Measurements from ENCODE around the gene CYTH4. TPM values are rescaled to one million over a fixed set of nuclear protein-coding genes. Genes with fewer than 3 reads are reported as not detected.

The CYTH4 gene
- total and polyA plus RNA-seq, 3 experiments from 2014 or later = 23.1 to 80.2 (median 24.7) TPM

DNA sequence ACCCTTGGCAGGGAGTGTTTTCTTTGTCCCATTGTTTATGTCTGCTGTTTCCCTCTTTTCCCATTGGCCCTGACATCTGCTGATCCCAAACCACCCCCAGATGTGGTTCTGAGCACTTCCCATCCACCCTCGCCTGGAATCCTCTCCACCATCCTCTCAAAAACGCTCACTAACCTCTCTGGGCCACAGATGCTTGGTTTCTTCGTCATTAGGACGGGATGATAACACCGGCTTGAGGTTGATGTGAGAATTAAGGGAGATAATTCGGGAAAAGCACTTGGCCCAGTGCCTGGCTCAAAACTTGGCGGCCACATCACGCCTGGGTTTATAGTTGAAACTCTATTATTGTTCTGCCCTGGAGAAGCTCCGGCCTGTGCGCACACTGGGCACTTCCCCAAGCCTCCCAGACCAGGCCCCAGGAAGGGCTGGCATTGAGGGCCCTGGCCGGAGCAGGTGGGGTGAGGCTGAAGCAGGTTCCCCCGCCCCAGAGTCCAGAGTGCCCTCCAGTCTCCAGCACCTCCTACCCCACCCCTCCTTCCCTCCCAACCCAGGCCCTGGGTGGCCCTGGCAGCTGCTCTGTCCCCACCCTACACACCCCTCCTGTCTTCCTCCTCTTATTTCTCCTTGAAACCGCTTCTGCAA is 63.7 kb downstream of the CYTH4 start:
- H3K4me3 Mint-ChIP-seq = no peak overlapping the region

DNA sequence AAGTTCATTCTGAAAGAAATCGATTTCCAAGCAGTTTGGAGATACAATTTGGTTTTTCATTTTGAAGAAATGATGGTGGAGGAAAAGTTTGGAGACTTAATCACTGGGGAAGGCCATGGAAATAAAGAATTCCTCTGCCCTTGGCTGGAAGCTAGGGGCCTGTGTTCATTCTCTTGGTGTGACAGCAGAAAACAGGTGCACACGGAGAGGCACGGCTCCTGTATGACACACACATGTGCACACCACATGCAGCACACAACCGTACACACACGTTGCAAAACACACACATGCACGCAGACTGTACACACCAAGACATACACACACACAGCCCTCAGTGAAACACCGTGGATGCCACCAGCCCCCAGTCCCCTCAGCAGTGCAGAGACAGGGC is 64.2 kb downstream of the CYTH4 start:
- H3K27me3 Mint-ChIP-seq = peaks cover 7 to 8% of the 10 kb centered on the region in 2 donors
- ChIA-PET POLR2A (no interaction called here), CTCF (no interaction called here)
- Histone ChIP-seq H3K9me3 (ENCODE audit: low read length) (no peaks in the 10 kb centered on the region), H3K36me3 (ENCODE audit: insufficient read depth, low read length) (no peaks in the 10 kb centered on the region), H3K4me3 (ENCODE audit: low read length) (no peak overlapping the region), H3K27ac (ENCODE audit: low read depth, low read length) (no peak overlapping the region), H3K4me1 (ENCODE audit: insufficient read depth, low read length) (no peaks in the 10 kb centered on the region), H3K27me3 (ENCODE audit: insufficient read depth, low read length, poor library complexity, severe bottlenecking) (no peaks in the 10 kb centered on the region)
- no peak overlapping the region for H3K27ac Mint-ChIP-seq
- DNase-seq = no peak
- H3K4me1 Mint-ChIP-seq = no peaks in the 10 kb centered on the region
- H3K9me3 Mint-ChIP-seq = no peaks in the 10 kb centered on the region
- no peak overlapping the region for H3K4me3 Mint-ChIP-seq
- H3K36me3 Mint-ChIP-seq = no peaks in the 10 kb centered on the region

More for the DNA sequence above, 63.7 kb downstream of the CYTH4 start:
- Histone ChIP-seq H3K4me1 (ENCODE audit: insufficient read depth, low read length) (no peaks in the 10 kb centered on the region), H3K27me3 (ENCODE audit: insufficient read depth, low read length, poor library complexity, severe bottlenecking) (no peaks in the 10 kb centered on the region), H3K9me3 (ENCODE audit: low read length) (no peaks in the 10 kb centered on the region), H3K4me3 (ENCODE audit: low read length) (no peak overlapping the region), H3K36me3 (ENCODE audit: insufficient read depth, low read length) (no peaks in the 10 kb centered on the region), H3K27ac (ENCODE audit: low read depth, low read length) (no peak overlapping the region)
- CTCF ChIA-PET = no interaction called here
- Mint-ChIP-seq H3K36me3 (no peaks in the 10 kb centered on the region), H3K9me3 (no peaks in the 10 kb centered on the region), H3K4me1 (no peaks in the 10 kb centered on the region), H3K27me3 (peaks cover 7 to 9% of the 10 kb centered on the region in 2 donors), H3K27ac (no peak overlapping the region)
- POLR2A ChIA-PET = no interaction called here
- no peak for DNase-seq

DNA sequence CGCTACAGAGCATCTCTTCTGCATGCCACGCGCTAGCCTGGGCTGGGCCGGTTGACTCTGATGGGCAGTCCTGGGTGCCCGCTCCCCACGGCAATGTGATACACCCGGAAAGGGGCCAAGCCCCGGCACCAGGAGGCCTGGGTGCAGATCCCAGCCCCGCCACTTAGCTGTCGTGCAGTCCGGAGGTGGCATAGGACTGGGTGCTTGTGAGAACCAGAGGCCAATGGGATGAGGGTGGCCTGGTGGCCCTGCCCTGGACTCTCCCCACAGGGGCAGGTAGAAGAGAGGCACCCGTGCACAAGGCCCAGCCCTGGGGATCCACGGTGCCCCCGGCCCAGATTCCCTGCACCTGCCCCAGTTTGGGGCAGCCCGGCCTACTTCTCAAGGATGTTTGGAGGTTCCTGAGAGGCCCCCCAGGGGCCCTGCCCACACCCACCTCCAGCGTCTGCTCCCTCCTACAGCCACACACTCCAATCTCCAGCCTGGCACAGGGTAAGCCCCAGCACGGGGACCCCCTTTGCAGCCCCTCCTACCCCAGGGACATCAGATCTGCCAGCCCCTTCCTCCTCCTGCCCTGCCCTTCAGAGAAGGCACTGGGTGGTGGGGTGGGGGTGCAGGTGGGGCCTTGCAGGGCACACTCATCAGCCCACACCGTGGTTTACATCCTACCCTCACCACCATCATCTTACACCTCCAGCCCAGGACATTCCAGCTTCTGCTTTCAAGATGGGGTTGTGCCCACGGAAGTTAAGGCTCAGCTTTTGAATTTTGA is 66.9 kb downstream of the CYTH4 start:
- Mint-ChIP-seq H3K36me3 (no peaks in the 10 kb centered on the region), H3K27ac (no peak overlapping the region), H3K4me1 (no peaks in the 10 kb centered on the region), H3K27me3 (peaks cover 7 to 9% of the 10 kb centered on the region in 2 donors), H3K9me3 (peaks cover 0 to 2% (median 0%) of the 10 kb centered on the region in 5 donors), H3K4me3 (peak overlapping the region in 1 of 7 donors; percentile 23)
- no peak overlapping the region for H3K4me3 ChIP-seq (ENCODE audit: low read length)
- H3K27me3 ChIP-seq (ENCODE audit: insufficient read depth, low read length, poor library complexity, severe bottlenecking) = no peaks in the 10 kb centered on the region
- H3K27ac ChIP-seq (ENCODE audit: low read depth, low read length) = no peak overlapping the region
- ChIA-PET CTCF (no interaction called here), POLR2A (no interaction called here)
- no peak for DNase-seq
- H3K9me3 ChIP-seq (ENCODE audit: low read length) = no peaks in the 10 kb centered on the region
- no peaks in the 10 kb centered on the region for H3K36me3 ChIP-seq (ENCODE audit: insufficient read depth, low read length)
- no peaks in the 10 kb centered on the region for H3K4me1 ChIP-seq (ENCODE audit: insufficient read depth, low read length)

GRCh38 chr22:37351232-37351631 is 68.9 kb downstream of the CYTH4 start:
- Mint-ChIP-seq H3K27ac (no peak overlapping the region), H3K4me3 (no peak overlapping the region), H3K4me1 (no peaks in the 10 kb centered on the region), H3K27me3 (peaks cover 4 to 7% of the 10 kb centered on the region in 2 donors), H3K9me3 (peaks cover 0 to 2% (median 0%) of the 10 kb centered on the region in 5 donors), H3K36me3 (no peaks in the 10 kb centered on the region)
- Histone ChIP-seq H3K4me1 (ENCODE audit: insufficient read depth, low read length) (no peaks in the 10 kb centered on the region), H3K27ac (ENCODE audit: low read depth, low read length) (no peak overlapping the region), H3K9me3 (ENCODE audit: low read length) (no peaks in the 10 kb centered on the region), H3K36me3 (ENCODE audit: insufficient read depth, low read length) (no peaks in the 10 kb centered on the region), H3K27me3 (ENCODE audit: insufficient read depth, low read length, poor library complexity, severe bottlenecking) (no peaks in the 10 kb centered on the region), H3K4me3 (ENCODE audit: low read length) (no peak overlapping the region)
- ChIA-PET POLR2A (no interaction called here), CTCF (no interaction called here)
- no peak for DNase-seq

DNA sequence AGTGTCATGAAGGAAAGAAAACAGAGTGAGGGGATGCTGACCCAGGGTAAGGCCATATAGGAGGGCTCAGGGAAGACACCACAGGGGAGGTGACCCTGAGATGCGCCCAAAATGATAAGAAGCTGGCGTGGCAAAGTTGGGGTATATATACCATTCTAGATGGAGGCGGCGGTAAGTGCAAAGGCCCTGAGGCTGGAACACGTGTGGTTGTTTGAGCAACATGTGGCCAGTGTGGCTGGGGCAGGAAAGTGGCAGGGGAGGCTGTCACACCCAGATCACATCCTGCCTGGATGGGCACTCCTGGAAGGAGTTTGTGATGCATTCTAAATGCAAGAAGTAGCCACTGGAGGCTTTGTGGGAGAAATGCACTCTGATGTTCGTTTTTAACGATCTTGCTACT is 70.2 kb downstream of the CYTH4 start:
- Mint-ChIP-seq H3K27me3 (peaks cover 4 to 13% of the 10 kb centered on the region in 2 donors), H3K4me3 (no peak overlapping the region), H3K4me1 (no peaks in the 10 kb centered on the region), H3K36me3 (no peaks in the 10 kb centered on the region), H3K9me3 (peaks cover 0 to 2% (median 0%) of the 10 kb centered on the region in 5 donors), H3K27ac (no peak overlapping the region)
- POLR2A ChIA-PET = no interaction called here
- H3K27ac ChIP-seq (ENCODE audit: low read depth, low read length) = no peak overlapping the region
- no peak for DNase-seq
- H3K4me3 ChIP-seq (ENCODE audit: low read length) = no peak overlapping the region
- H3K27me3 ChIP-seq (ENCODE audit: insufficient read depth, low read length, poor library complexity, severe bottlenecking) = no peaks in the 10 kb centered on the region
- no peaks in the 10 kb centered on the region for H3K36me3 ChIP-seq (ENCODE audit: insufficient read depth, low read length)
- no peaks in the 10 kb centered on the region for H3K4me1 ChIP-seq (ENCODE audit: insufficient read depth, low read length)
- no peaks in the 10 kb centered on the region for H3K9me3 ChIP-seq (ENCODE audit: low read length)
- CTCF ChIA-PET = no interaction called here

DNA sequence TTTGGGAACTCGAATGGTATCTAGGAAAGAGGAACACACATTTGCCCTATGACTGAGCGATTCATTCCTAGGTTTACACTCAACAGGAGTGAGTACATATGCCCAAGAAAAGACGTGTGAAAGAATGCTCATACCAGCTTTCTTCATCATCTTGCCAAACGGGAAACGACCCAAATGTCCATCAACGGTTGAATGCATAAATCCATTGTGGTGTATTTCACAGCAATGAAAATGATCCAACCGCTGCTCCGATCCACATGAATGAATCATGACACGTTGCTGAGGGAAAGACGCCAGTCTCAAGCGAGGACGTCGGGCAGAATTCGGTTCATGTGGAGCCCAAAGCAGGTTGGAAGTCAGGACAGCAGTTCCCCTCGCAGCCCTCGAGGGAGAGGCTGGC is 71.5 kb downstream of the CYTH4 start:
- no peak for DNase-seq
- peaks cover 0 to 2% (median 0%) of the 10 kb centered on the region in 5 donors for H3K9me3 Mint-ChIP-seq

GRCh38 chr22:37354261-37354660 is 72.0 kb downstream of the CYTH4 start:
- no peaks in the 10 kb centered on the region for H3K4me1 ChIP-seq (ENCODE audit: insufficient read depth, low read length)
- ChIA-PET POLR2A (no interaction called here), CTCF (no interaction called here)
- no peak overlapping the region for H3K27ac Mint-ChIP-seq
- H3K9me3 Mint-ChIP-seq = peaks cover 0 to 2% (median 0%) of the 10 kb centered on the region in 5 donors
- no peaks in the 10 kb centered on the region for H3K36me3 Mint-ChIP-seq
- peaks cover 3 to 13% of the 10 kb centered on the region in 2 donors for H3K27me3 Mint-ChIP-seq
- H3K9me3 ChIP-seq (ENCODE audit: low read length) = no peaks in the 10 kb centered on the region
- H3K27me3 ChIP-seq (ENCODE audit: insufficient read depth, low read length, poor library complexity, severe bottlenecking) = no peaks in the 10 kb centered on the region
- no peak overlapping the region for H3K4me3 ChIP-seq (ENCODE audit: low read length)
- no peaks in the 10 kb centered on the region for H3K36me3 ChIP-seq (ENCODE audit: insufficient read depth, low read length)
- DNase-seq = no peak
- H3K4me3 Mint-ChIP-seq = no peak overlapping the region
- no peak overlapping the region for H3K27ac ChIP-seq (ENCODE audit: low read depth, low read length)
- no peaks in the 10 kb centered on the region for H3K4me1 Mint-ChIP-seq

More for the DNA sequence above, 71.5 kb downstream of the CYTH4 start:
- H3K4me1 Mint-ChIP-seq = no peaks in the 10 kb centered on the region
- no peak overlapping the region for H3K27ac ChIP-seq (ENCODE audit: low read depth, low read length)
- H3K36me3 Mint-ChIP-seq = no peaks in the 10 kb centered on the region
- H3K4me1 ChIP-seq (ENCODE audit: insufficient read depth, low read length) = no peaks in the 10 kb centered on the region
- H3K27me3 Mint-ChIP-seq = peaks cover 3 to 13% of the 10 kb centered on the region in 2 donors
- POLR2A ChIA-PET = no interaction called here
- no peaks in the 10 kb centered on the region for H3K27me3 ChIP-seq (ENCODE audit: insufficient read depth, low read length, poor library complexity, severe bottlenecking)
- no peak overlapping the region for H3K4me3 ChIP-seq (ENCODE audit: low read length)
- no peaks in the 10 kb centered on the region for H3K36me3 ChIP-seq (ENCODE audit: insufficient read depth, low read length)
- no peak overlapping the region for H3K4me3 Mint-ChIP-seq
- no peaks in the 10 kb centered on the region for H3K9me3 ChIP-seq (ENCODE audit: low read length)
- no peak overlapping the region for H3K27ac Mint-ChIP-seq
- CTCF ChIA-PET = no interaction called here

- no peaks in the 10 kb centered on the region for H3K9me3 ChIP-seq (ENCODE audit: low read length)
- Mint-ChIP-seq H3K36me3 (no peaks in the 10 kb centered on the region), H3K27ac (no peak overlapping the region), H3K9me3 (peaks cover 0 to 2% (median 0%) of the 10 kb centered on the region in 5 donors), H3K27me3 (peaks cover 3 to 13% of the 10 kb centered on the region in 2 donors), H3K4me3 (no peak overlapping the region), H3K4me1 (no peaks in the 10 kb centered on the region)
- H3K36me3 ChIP-seq (ENCODE audit: insufficient read depth, low read length) = no peaks in the 10 kb centered on the region
- H3K4me3 ChIP-seq (ENCODE audit: low read length) = no peak overlapping the region
- POLR2A ChIA-PET = no interaction called here
- H3K27ac ChIP-seq (ENCODE audit: low read depth, low read length) = no peak overlapping the region
- CTCF ChIA-PET = no interaction called here
- no peak for DNase-seq
- no peaks in the 10 kb centered on the region for H3K4me1 ChIP-seq (ENCODE audit: insufficient read depth, low read length)
- no peaks in the 10 kb centered on the region for H3K27me3 ChIP-seq (ENCODE audit: insufficient read depth, low read length, poor library complexity, severe bottlenecking)
Observed at GRCh38 chr22:37354670-37355069, 72.4 kb downstream of the CYTH4 start.
